ENCODE results near the gene MAP4K4.

DNA sequence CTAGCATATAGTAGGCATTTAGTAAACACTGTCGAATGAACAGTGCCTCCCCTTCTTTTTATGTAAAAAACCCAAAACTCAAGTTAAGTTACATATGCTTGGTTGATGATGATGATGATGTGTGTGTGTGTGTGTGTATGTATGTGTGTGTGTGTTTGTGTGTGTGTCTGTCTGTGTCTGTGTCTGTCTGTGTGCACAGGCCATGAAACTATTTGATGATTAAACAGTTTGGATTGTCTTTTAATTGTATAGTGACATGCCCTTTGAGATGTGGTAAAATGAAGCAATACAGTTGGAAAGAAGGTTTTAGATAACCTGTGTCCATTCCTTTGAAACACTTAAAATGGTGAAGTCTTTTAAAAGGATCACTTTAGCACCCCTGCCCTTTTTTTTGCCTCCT lies 105.6 kb downstream of the MAP4K4 start:
- TF ChIP-seq ZNF274 (IDR thresholded peaks at IDR 0.05; ENCODE audit: low read depth, low read length): no peak
- TF ChIP-seq YY1 (IDR thresholded peaks at IDR 0.05; ENCODE audit: insufficient read depth, insufficient read length): no peak
- no peak for TF ChIP-seq SUZ12 (IDR thresholded peaks at IDR 0.05; ENCODE audit: extremely low read depth, insufficient read depth, insufficient read length)
